Stimulated activated naive CD8-positive, alpha-beta T cell treated with anti-CD3 and anti-CD28 coated beads, Interleukin-15, Interleukin-2, amounts not matched to agents 100 ng/mL and 50 ng/mL, for 24 hours (primary cell): ENCODE results near the gene CDC123.
"Not testable (repeated sequence)": the region's sequence is repeated elsewhere in the genome, so short reads cannot be mapped to it uniquely, and the experiment has no call there.

Experiments
- H3K27ac Mint-ChIP-seq: one replicate; pipeline ENCODE4 v1.8.0; 2021; ENCODE audit warnings: mild to moderate bottlenecking, mixed read lengths
- H3K27me3 Mint-ChIP-seq: one replicate; pipeline ENCODE4 v1.8.0; 2021; ENCODE audit warnings: mixed read lengths
- H3K36me3 Mint-ChIP-seq: one replicate; pipeline ENCODE4 v1.8.0; 2021; ENCODE audit warnings: low read depth, mixed read lengths
- H3K4me1 Mint-ChIP-seq: one replicate; pipeline ENCODE4 v1.8.0; 2021; ENCODE audit warnings: low read depth, mixed read lengths
- H3K4me3 Mint-ChIP-seq: one replicate; pipeline ENCODE4 v1.8.0; 2021; ENCODE audit warnings: mild to moderate bottlenecking, mixed read lengths
- H3K9me3 Mint-ChIP-seq: one replicate; pipeline ENCODE4 v1.8.0; 2021; ENCODE audit warnings: mixed read lengths

CDC123 gene

GRCh38 chr10:12205082-12205481, 9.1 kb downstream of the CDC123 start:
- peaks cover 73% of the 10 kb centered on the region for H3K36me3 Mint-ChIP-seq
- no peaks in the 10 kb centered on the region for H3K9me3 Mint-ChIP-seq
- H3K27me3 Mint-ChIP-seq: no peaks in the 10 kb centered on the region
- no peak overlapping the region for H3K4me3 Mint-ChIP-seq
- peak overlapping the region; percentile 10 for H3K27ac Mint-ChIP-seq
- H3K4me1 Mint-ChIP-seq: peaks cover 39% of the 10 kb centered on the region

- H3K27ac Mint-ChIP-seq: no peak overlapping the region
- no peaks in the 10 kb centered on the region for H3K9me3 Mint-ChIP-seq
- H3K4me1 Mint-ChIP-seq: peaks cover 22% of the 10 kb centered on the region
- peaks cover 71% of the 10 kb centered on the region for H3K36me3 Mint-ChIP-seq
- no peak overlapping the region for H3K4me3 Mint-ChIP-seq
- H3K27me3 Mint-ChIP-seq: no peaks in the 10 kb centered on the region
These were observed 11.1 kb downstream of the CDC123 start for GRCh38 chr10:12207114-12207513.

- no peaks in the 10 kb centered on the region for H3K27me3 Mint-ChIP-seq
- H3K36me3 Mint-ChIP-seq: peaks cover 59% of the 10 kb centered on the region
- peaks cover 10% of the 10 kb centered on the region for H3K4me1 Mint-ChIP-seq
- H3K4me3 Mint-ChIP-seq: no peak overlapping the region
- no peaks in the 10 kb centered on the region for H3K9me3 Mint-ChIP-seq
- no peak overlapping the region for H3K27ac Mint-ChIP-seq
These were observed 12.5 kb downstream of the CDC123 start for GRCh38 chr10:12208460-12208859.

- Mint-ChIP-seq H3K27ac (no peak overlapping the region), H3K36me3 (peaks cover 72% of the 10 kb centered on the region), H3K27me3 (no peaks in the 10 kb centered on the region), H3K4me1 (peaks cover 21% of the 10 kb centered on the region), H3K9me3 (no peaks in the 10 kb centered on the region), H3K4me3 (no peak overlapping the region)
These were observed 16.5 kb downstream of the CDC123 start for GRCh38 chr10:12212454-12212853.

GRCh38 chr10:12213621-12214020, 17.6 kb downstream of the CDC123 start:
- Mint-ChIP-seq H3K27me3 (no peaks in the 10 kb centered on the region), H3K36me3 (peaks cover 66% of the 10 kb centered on the region), H3K4me1 (peaks cover 21% of the 10 kb centered on the region), H3K4me3 (no peak overlapping the region), H3K27ac (no peak overlapping the region), H3K9me3 (no peaks in the 10 kb centered on the region)

- Mint-ChIP-seq H3K4me3 (no peak overlapping the region), H3K27ac (peak overlapping the region; percentile 38), H3K4me1 (peaks cover 21% of the 10 kb centered on the region), H3K9me3 (no peaks in the 10 kb centered on the region), H3K27me3 (no peaks in the 10 kb centered on the region), H3K36me3 (peaks cover 66% of the 10 kb centered on the region)
These were observed 18.1 kb downstream of the CDC123 start for GRCh38 chr10:12214093-12214492.

GRCh38 chr10:12214763-12215218, 18.8 kb downstream of the CDC123 start:
- no peaks in the 10 kb centered on the region for H3K27me3 Mint-ChIP-seq
- peaks cover 68% of the 10 kb centered on the region for H3K36me3 Mint-ChIP-seq
- no peaks in the 10 kb centered on the region for H3K9me3 Mint-ChIP-seq
- H3K4me3 Mint-ChIP-seq: peak overlapping the region; percentile 47
- H3K27ac Mint-ChIP-seq: peak overlapping the region; percentile 65
- H3K4me1 Mint-ChIP-seq: peaks cover 21% of the 10 kb centered on the region

GRCh38 chr10:12218991-12219390, 23.0 kb downstream of the CDC123 start:
- Mint-ChIP-seq H3K36me3 (peaks cover 70% of the 10 kb centered on the region), H3K27me3 (no peaks in the 10 kb centered on the region), H3K9me3 (no peaks in the 10 kb centered on the region), H3K4me3 (no peak overlapping the region), H3K27ac (no peak overlapping the region), H3K4me1 (peaks cover 23% of the 10 kb centered on the region)

GRCh38 chr10:12221323-12222298, 25.6 kb downstream of the CDC123 start:
- H3K27me3 Mint-ChIP-seq: no peaks in the 10 kb centered on the region
- peaks cover 66% of the 10 kb centered on the region for H3K36me3 Mint-ChIP-seq
- peaks cover 5% of the 10 kb centered on the region for H3K4me1 Mint-ChIP-seq
- H3K27ac Mint-ChIP-seq: no peak overlapping the region
- no peaks in the 10 kb centered on the region for H3K9me3 Mint-ChIP-seq
- H3K4me3 Mint-ChIP-seq: no peak overlapping the region

- Mint-ChIP-seq H3K9me3 (no peaks in the 10 kb centered on the region), H3K4me1 (peaks cover 2% of the 10 kb centered on the region), H3K36me3 (peaks cover 58% of the 10 kb centered on the region), H3K27me3 (no peaks in the 10 kb centered on the region), H3K4me3 (no peak overlapping the region), H3K27ac (no peak overlapping the region)
These were observed 29.5 kb downstream of the CDC123 start for GRCh38 chr10:12225444-12225843.

- H3K36me3 Mint-ChIP-seq: peaks cover 64% of the 10 kb centered on the region
- not testable (repeated sequence) for H3K27ac Mint-ChIP-seq, H3K4me1 Mint-ChIP-seq, H3K4me3 Mint-ChIP-seq, H3K9me3 Mint-ChIP-seq, H3K27me3 Mint-ChIP-seq
These were observed 30.4 kb downstream of the CDC123 start for GRCh38 chr10:12226438-12226837.

GRCh38 chr10:12228851-12229250, 32.9 kb downstream of the CDC123 start:
- Mint-ChIP-seq H3K27ac (peak overlapping the region; percentile 41), H3K36me3 (peaks cover 65% of the 10 kb centered on the region), H3K4me3 (no peak overlapping the region), H3K9me3 (no peaks in the 10 kb centered on the region), H3K4me1 (no peaks in the 10 kb centered on the region), H3K27me3 (no peaks in the 10 kb centered on the region)

- H3K4me3 Mint-ChIP-seq, H3K27ac Mint-ChIP-seq, H3K4me1 Mint-ChIP-seq, H3K27me3 Mint-ChIP-seq, H3K9me3 Mint-ChIP-seq: not testable (repeated sequence)
- peaks cover 70% of the 10 kb centered on the region for H3K36me3 Mint-ChIP-seq
These were observed 38.7 kb downstream of the CDC123 start for GRCh38 chr10:12234687-12235086.

GRCh38 chr10:12235116-12235694, 39.2 kb downstream of the CDC123 start:
- H3K27me3 Mint-ChIP-seq: no peaks in the 10 kb centered on the region
- H3K36me3 Mint-ChIP-seq: peaks cover 70% of the 10 kb centered on the region
- no peak overlapping the region for H3K4me3 Mint-ChIP-seq
- peaks cover 3% of the 10 kb centered on the region for H3K4me1 Mint-ChIP-seq
- no peak overlapping the region for H3K27ac Mint-ChIP-seq
- H3K9me3 Mint-ChIP-seq: no peaks in the 10 kb centered on the region

GRCh38 chr10:12235796-12236195, 39.8 kb downstream of the CDC123 start:
- Mint-ChIP-seq H3K36me3 (peaks cover 69% of the 10 kb centered on the region), H3K4me1 (peaks cover 9% of the 10 kb centered on the region), H3K4me3 (no peak overlapping the region), H3K9me3 (no peaks in the 10 kb centered on the region), H3K27me3 (no peaks in the 10 kb centered on the region), H3K27ac (no peak overlapping the region)
